ENCODE measurements around the gene TRAPPC5. TPM values are rescaled to one million over a fixed set of nuclear protein-coding genes. Genes with fewer than 3 reads are reported as not detected.

TRAPPC5 gene
- total RNA-seq, 1 experiment from 2014 or later: 124 TPM

GRCh38 chr19:7639863-7640348 is 40.7 kb upstream of the TRAPPC5 start:
- Mint-ChIP-seq H3K4me3 (no peak overlapping the region), H3K27ac (peak overlapping the region; percentile 66; the same call in 1 of the 2 replicates), H3K4me1 (no peaks in the 10 kb centered on the region), H3K27me3 (ENCODE audit: low read depth) (peaks cover 20% of the 10 kb centered on the region), H3K36me3 (peaks cover 7% of the 10 kb centered on the region; the same call in 1 of the 2 replicates), H3K9me3 (peaks cover 8% of the 10 kb centered on the region)
- TF ChIP-seq TP53 (CRISPR knock-in tag; IDR thresholded peaks at IDR 0.05) (no peak), ZNF232 (CRISPR knock-in tag; IDR thresholded peaks at IDR 0.05) (no peak)
- DNase-seq (ENCODE audit: low spot score): no peak
- no peak for ATAC-seq
- CTCF ChIA-PET: no interaction called here
- POLR2A ChIA-PET: no interaction called here

GRCh38 chr19:7640803-7641202 is 39.8 kb upstream of the TRAPPC5 start:
- TF ChIP-seq RORB (CRISPR knock-in tag; IDR thresholded peaks at IDR 0.05): no peak
- TF ChIP-seq CREM (CRISPR knock-in tag; IDR thresholded peaks at IDR 0.05): no peak
- TF ChIP-seq OVOL2 (CRISPR knock-in tag; IDR thresholded peaks at IDR 0.05; ENCODE audit: borderline replicate concordance): no peak
- no peak for TF ChIP-seq ZNF263 (CRISPR knock-in tag; IDR thresholded peaks at IDR 0.05; ENCODE audit: low read depth)
- no peak for TF ChIP-seq GRHL2 (CRISPR knock-in tag; IDR thresholded peaks at IDR 0.05; ENCODE audit: insufficient replicate concordance, severe bottlenecking)
- ATAC-seq (no peak), DNase-seq (ENCODE audit: low spot score) (no peak)
- ChIA-PET CTCF (interaction anchor here (0.6 to 2.8 kb wide), 24 partner anchors 11 to 217 kb away, joined by 3 to 37 read pairs (median 4); partner anchors contain the start of genes CAMSAP3, PET100, TRAPPC5 and XAB2), POLR2A (no interaction called here)
- no peak overlapping the region for H3K27ac Mint-ChIP-seq
- H3K36me3 Mint-ChIP-seq: peaks cover 7% of the 10 kb centered on the region; the same call in 1 of the 2 replicates
- H3K9me3 Mint-ChIP-seq: peaks cover 8% of the 10 kb centered on the region
- H3K4me3 Mint-ChIP-seq: no peak overlapping the region
- peaks cover 11% of the 10 kb centered on the region for H3K27me3 Mint-ChIP-seq (ENCODE audit: low read depth)
- H3K4me1 Mint-ChIP-seq: no peaks in the 10 kb centered on the region

GRCh38 chr19:7641290-7642276 is 39.0 kb upstream of the TRAPPC5 start:
- TF ChIP-seq SMAD3 (CRISPR knock-in tag; IDR thresholded peaks at IDR 0.05; ENCODE audit: borderline replicate concordance) (no peak), CTCF (IDR thresholded peaks at IDR 0.05) (0 out of 2 replicates have a peak, but pooled peaks have one; percentile 31)
- no peak overlapping the region for H3K27ac Mint-ChIP-seq
- ATAC-seq (peak; percentile 57), DNase-seq (ENCODE audit: low spot score) (peak; percentile 66)
- H3K9me3 Mint-ChIP-seq: peaks cover 8% of the 10 kb centered on the region
- POLR2A ChIA-PET: interaction anchor here (0.6 kb wide), 1 partner anchor 137 kb away, joined by 7 read pairs; no protein-coding TSS in a partner anchor
- H3K27me3 Mint-ChIP-seq (ENCODE audit: low read depth): peaks cover 3% of the 10 kb centered on the region
- peaks cover 7% of the 10 kb centered on the region; the same call in 1 of the 2 replicates for H3K36me3 Mint-ChIP-seq
- CTCF ChIA-PET: interaction anchor here (0.5 to 2.8 kb wide), 27 partner anchors 8 to 353 kb away, joined by 3 to 37 read pairs (median 4); partner anchors contain the start of genes CAMSAP3, PET100, TRAPPC5 and XAB2
- no peak overlapping the region for H3K4me3 Mint-ChIP-seq
- H3K4me1 Mint-ChIP-seq: no peaks in the 10 kb centered on the region

GRCh38 chr19:7642295-7643030 is 38.2 kb upstream of the TRAPPC5 start:
- Mint-ChIP-seq H3K36me3 (peaks cover 7% of the 10 kb centered on the region; the same call in 1 of the 2 replicates), H3K27ac (no peak overlapping the region), H3K27me3 (ENCODE audit: low read depth) (no peaks in the 10 kb centered on the region), H3K4me3 (no peak overlapping the region), H3K9me3 (peaks cover 8% of the 10 kb centered on the region), H3K4me1 (no peaks in the 10 kb centered on the region)
- CTCF ChIA-PET: interaction anchor here (0.5 to 2.8 kb wide), 7 partner anchors 35 to 353 kb away, joined by 3 to 37 read pairs (median 6); partner anchors contain the start of gene TRAPPC5
- ATAC-seq (no peak), DNase-seq (ENCODE audit: low spot score) (no peak)
- POLR2A ChIA-PET: no interaction called here
- TF ChIP-seq ZNF532 (CRISPR knock-in tag; IDR thresholded peaks at IDR 0.05; ENCODE audit: borderline replicate concordance) (no peak), ERG (CRISPR knock-in tag; IDR thresholded peaks at IDR 0.05) (no peak), ATF1 (CRISPR knock-in tag; IDR thresholded peaks at IDR 0.05) (no peak), SMAD3 (CRISPR knock-in tag; IDR thresholded peaks at IDR 0.05; ENCODE audit: borderline replicate concordance) (no peak), SOX15 (CRISPR knock-in tag; IDR thresholded peaks at IDR 0.05) (no peak), ATF2 (CRISPR knock-in tag; IDR thresholded peaks at IDR 0.05; ENCODE audit: borderline replicate concordance, low read depth) (no peak), CBFB (CRISPR knock-in tag; IDR thresholded peaks at IDR 0.05; ENCODE audit: low read depth) (no peak)
